ENCODE measurements around the gene ZGPAT.

Gene ZGPAT

GRCh38 chr20:63697868-63698545 is 9.8 kb upstream of the ZGPAT start:
- DNase-seq (ENCODE audit: low read depth): no peak
- TF ChIP-seq, protein P1, sequence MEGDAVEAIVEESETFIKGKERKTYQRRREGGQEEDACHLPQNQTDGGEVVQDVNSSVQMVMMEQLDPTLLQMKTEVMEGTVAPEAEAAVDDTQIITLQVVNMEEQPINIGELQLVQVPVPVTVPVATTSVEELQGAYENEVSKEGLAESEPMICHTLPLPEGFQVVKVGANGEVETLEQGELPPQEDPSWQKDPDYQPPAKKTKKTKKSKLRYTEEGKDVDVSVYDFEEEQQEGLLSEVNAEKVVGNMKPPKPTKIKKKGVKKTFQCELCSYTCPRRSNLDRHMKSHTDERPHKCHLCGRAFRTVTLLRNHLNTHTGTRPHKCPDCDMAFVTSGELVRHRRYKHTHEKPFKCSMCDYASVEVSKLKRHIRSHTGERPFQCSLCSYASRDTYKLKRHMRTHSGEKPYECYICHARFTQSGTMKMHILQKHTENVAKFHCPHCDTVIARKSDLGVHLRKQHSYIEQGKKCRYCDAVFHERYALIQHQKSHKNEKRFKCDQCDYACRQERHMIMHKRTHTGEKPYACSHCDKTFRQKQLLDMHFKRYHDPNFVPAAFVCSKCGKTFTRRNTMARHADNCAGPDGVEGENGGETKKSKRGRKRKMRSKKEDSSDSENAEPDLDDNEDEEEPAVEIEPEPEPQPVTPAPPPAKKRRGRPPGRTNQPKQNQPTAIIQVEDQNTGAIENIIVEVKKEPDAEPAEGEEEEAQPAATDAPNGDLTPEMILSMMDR (conservative IDR thresholded peaks at IDR 0.05; ENCODE audit: low read length): no peak
- no peak overlapping the region for H3K4me3 ChIP-seq (ENCODE audit: low read length)

- TF ChIP-seq, protein P1 (conservative IDR thresholded peaks at IDR 0.05; ENCODE audit: low read length): no peak
- no peak overlapping the region for H3K4me3 ChIP-seq (ENCODE audit: low read length)
- peak; percentile 86 for DNase-seq (ENCODE audit: low read depth)
These were observed 8.9 kb upstream of the ZGPAT start for GRCh38 chr20:63698739-63699465.

DNA sequence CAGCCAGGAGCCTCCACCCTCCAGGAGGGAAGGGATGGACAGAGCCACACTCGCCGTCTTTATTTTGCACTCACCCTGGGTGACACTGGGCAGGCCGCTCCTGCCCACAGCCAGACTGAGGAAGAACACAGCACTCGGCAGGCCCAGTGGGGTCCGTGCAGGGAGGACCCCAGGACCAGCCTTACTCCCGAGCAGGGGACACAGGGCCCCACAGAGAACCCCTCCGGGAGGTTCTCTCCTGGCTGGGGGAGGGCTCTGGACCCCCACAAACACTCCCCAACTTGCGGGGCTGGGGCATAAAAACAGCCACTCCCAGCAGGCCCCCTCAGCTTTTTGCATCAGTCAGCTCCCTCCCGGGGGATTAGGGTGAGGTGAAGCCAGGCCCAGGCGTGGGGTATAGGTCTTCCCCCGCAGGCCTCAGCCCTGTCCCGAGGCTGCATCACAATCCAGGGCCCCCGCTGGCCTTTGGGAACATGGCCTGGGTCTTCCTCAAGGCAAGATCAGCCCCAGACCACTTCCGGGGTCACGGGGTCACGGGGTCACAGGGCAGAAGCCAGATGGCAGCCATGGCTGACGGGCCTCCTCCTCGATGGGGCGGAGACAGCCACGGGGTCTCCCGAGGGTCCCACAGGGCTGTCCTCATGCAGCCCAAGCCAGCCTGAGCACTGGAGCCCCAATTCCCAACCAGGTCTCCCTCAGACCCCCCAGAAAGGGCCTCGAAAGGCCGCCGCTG is 8.2 kb upstream of the ZGPAT start:
- H3K4me3 ChIP-seq (ENCODE audit: low read length): no peak overlapping the region
- TF ChIP-seq, protein P1 (conservative IDR thresholded peaks at IDR 0.05; ENCODE audit: low read length): no peak
- no peak for DNase-seq (ENCODE audit: low read depth)

- no peak for DNase-seq (ENCODE audit: low read depth)
- TF ChIP-seq, protein P1 (conservative IDR thresholded peaks at IDR 0.05; ENCODE audit: low read length): no peak
- H3K4me3 ChIP-seq (ENCODE audit: low read length): no peak overlapping the region
These were observed 7.4 kb upstream of the ZGPAT start for GRCh38 chr20:63700199-63701050.

DNA sequence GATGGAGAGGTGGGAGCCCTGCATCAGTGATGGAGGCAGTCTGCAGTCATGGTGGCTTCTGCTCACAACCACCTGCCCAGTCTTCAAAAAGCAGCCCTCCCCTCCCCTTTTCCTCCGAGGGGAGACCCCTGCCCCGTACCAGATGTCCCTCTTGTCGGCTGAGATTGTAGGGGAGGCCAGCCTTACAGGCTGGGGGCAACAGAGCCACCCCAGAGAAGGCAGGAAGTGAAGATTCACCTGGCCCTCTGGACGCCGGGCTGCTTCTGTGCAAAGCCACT is 6.8 kb upstream of the ZGPAT start:
- no peak for DNase-seq (ENCODE audit: low read depth)
- TF ChIP-seq, protein P1 (conservative IDR thresholded peaks at IDR 0.05; ENCODE audit: low read length): no peak
- no peak overlapping the region for H3K4me3 ChIP-seq (ENCODE audit: low read length)

- TF ChIP-seq, protein P1 (conservative IDR thresholded peaks at IDR 0.05; ENCODE audit: low read length): no peak
These were observed 6.4 kb upstream of the ZGPAT start for GRCh38 chr20:63701329-63702035.

More at GRCh38 chr20:63701329-63702035, 6.4 kb upstream of the ZGPAT start:
- DNase-seq (ENCODE audit: low read depth): no peak
- no peak overlapping the region for H3K4me3 ChIP-seq (ENCODE audit: low read length)
